ENCODE measurements around the gene ZNF441. TPM values are rescaled to one million over a fixed set of nuclear protein-coding genes. Genes with fewer than 3 reads are reported as not detected.
A peak's percentile ranks its signal among the peaks of the same experiment; 100 is the strongest.

The ZNF441 gene
- polyA plus RNA-seq, 1 donor = 7.4 TPM

DNA sequence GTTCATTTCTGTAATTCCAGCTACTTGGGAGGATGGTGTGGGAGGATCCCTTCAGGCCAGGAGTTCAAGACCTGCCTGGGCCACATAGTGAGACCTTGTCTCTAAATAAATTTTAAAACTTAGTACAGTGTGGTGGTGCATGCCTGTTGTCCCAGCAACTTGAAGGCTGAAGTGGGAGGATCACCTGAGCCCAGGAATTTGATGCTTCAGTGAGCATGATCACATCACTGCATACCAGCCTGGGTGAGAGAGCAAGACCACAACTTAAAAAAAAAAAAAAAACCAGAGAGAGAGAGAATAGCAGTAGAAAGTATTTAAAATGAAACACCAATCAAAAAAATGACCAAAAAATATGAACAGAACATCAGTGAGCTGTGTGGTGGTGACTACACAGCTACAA, 20.9 kb upstream of the ZNF441 start:
- no peak for DNase-seq
- no peaks in the 10 kb centered on the region for H3K4me1 ChIP-seq (ENCODE audit: control insufficient read depth, insufficient read depth, low read length)
- H3K36me3 ChIP-seq (ENCODE audit: control insufficient read depth, insufficient read depth, low read length) = no peaks in the 10 kb centered on the region
- no peaks in the 10 kb centered on the region for H3K27me3 ChIP-seq (ENCODE audit: control insufficient read depth, insufficient read depth, low read length)
- H3K4me3 ChIP-seq (ENCODE audit: low read length) = no peak overlapping the region
- no peak overlapping the region for H3K27ac ChIP-seq (ENCODE audit: low read length)
- H3K9me3 ChIP-seq (ENCODE audit: control insufficient read depth, low read depth, low read length) = peaks cover 8% of the 10 kb centered on the region

DNA sequence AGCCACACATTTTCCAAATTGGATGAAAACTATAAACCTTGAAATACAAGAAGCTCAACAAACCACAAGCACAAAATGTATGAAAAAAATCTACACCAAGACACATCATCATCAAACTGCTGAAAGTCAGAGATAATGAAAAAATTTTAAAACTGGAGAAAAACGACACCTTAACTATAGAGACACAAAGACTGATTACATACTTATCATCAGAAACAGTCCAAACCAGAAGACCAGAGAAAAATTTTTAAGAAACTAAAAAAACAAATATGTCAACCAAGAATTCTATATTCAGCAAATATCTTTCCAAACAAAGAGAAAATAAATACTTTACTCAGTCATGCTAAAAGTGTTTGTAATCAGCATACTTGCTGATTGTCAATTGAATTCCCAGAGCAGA, 19.5 kb upstream of the ZNF441 start:
- no peaks in the 10 kb centered on the region for H3K4me1 ChIP-seq (ENCODE audit: control insufficient read depth, insufficient read depth, low read length)
- no peak overlapping the region for H3K4me3 ChIP-seq (ENCODE audit: low read length)
- no peak for DNase-seq
- WGBS (ENCODE audit: insufficient coverage, low lambda C conversion rate) = 80% methylated on average over 1 of the region's 1 CpG
- no peak overlapping the region for H3K27ac ChIP-seq (ENCODE audit: low read length)
- no peaks in the 10 kb centered on the region for H3K36me3 ChIP-seq (ENCODE audit: control insufficient read depth, insufficient read depth, low read length)
- H3K9me3 ChIP-seq (ENCODE audit: control insufficient read depth, low read depth, low read length) = peaks cover 8% of the 10 kb centered on the region
- no peaks in the 10 kb centered on the region for H3K27me3 ChIP-seq (ENCODE audit: control insufficient read depth, insufficient read depth, low read length)

GRCh38 chr19:11749751-11750150, 17.0 kb upstream of the ZNF441 start:
- WGBS (ENCODE audit: insufficient coverage, low lambda C conversion rate) = 47% methylated on average over 2 of the region's 2 CpGs
- H3K27ac ChIP-seq (ENCODE audit: low read length) = no peak overlapping the region

DNA sequence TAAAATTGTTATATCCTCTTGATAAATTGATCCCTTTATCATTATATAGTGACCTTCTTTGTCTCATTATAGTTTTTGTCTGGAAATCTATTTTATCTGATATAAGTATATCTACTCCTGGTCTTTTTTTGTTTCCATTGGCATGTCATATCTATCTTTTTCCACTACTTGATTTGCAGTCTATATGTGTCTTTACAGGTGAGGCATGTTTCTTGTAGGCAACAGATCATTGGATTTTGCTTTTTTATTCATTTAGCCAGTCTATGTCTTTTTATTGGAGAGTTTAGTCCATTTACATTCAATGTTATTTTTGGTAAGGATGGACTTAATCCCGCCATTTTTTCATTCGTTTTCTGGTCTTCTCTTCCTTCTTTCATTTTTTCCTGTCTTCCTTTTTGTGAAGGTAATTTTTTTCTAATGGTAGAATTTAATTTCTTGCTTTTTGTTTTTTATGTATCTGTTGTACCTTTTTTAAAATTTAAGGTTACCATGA, 14.5 kb upstream of the ZNF441 start:
- H3K9me3 ChIP-seq (ENCODE audit: control insufficient read depth, low read depth, low read length) = peaks cover 1% of the 10 kb centered on the region
- WGBS (ENCODE audit: insufficient coverage, low lambda C conversion rate) = 94% methylated on average over 2 of the region's 2 CpGs
- no peaks in the 10 kb centered on the region for H3K4me1 ChIP-seq (ENCODE audit: control insufficient read depth, insufficient read depth, low read length)
- no peaks in the 10 kb centered on the region for H3K36me3 ChIP-seq (ENCODE audit: control insufficient read depth, insufficient read depth, low read length)
- no peak overlapping the region for H3K4me3 ChIP-seq (ENCODE audit: low read length)
- DNase-seq = no peak
- no peak overlapping the region for H3K27ac ChIP-seq (ENCODE audit: low read length)
- H3K27me3 ChIP-seq (ENCODE audit: control insufficient read depth, insufficient read depth, low read length) = no peaks in the 10 kb centered on the region

More at GRCh38 chr19:11749751-11750150, 17.0 kb upstream of the ZNF441 start:
- no peak for DNase-seq
- Histone ChIP-seq H3K36me3 (ENCODE audit: control insufficient read depth, insufficient read depth, low read length) (no peaks in the 10 kb centered on the region), H3K9me3 (ENCODE audit: control insufficient read depth, low read depth, low read length) (peaks cover 8% of the 10 kb centered on the region), H3K4me3 (ENCODE audit: low read length) (no peak overlapping the region), H3K27me3 (ENCODE audit: control insufficient read depth, insufficient read depth, low read length) (no peaks in the 10 kb centered on the region), H3K4me1 (ENCODE audit: control insufficient read depth, insufficient read depth, low read length) (no peaks in the 10 kb centered on the region)

DNA sequence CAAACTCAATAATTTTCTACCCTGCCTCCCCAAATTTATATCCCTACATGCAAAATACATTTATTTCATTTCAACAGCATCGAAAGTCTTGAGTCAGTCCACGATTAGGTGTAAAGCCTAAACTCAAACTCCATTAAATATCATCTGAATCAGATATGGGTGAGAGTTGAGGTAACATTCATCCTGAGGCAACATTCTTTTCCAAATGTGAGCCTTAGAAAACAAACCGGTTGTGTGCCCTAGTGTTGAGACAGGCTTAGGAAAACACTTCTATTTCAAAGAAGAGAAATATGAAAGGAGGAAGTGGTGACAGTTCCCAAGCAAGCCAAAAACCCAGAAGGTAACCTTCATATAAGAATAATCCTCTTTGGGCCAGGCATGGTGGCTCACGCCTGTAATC, 12.1 kb upstream of the ZNF441 start:
- H3K27me3 ChIP-seq (ENCODE audit: control insufficient read depth, insufficient read depth, low read length) = no peaks in the 10 kb centered on the region
- no peaks in the 10 kb centered on the region for H3K4me1 ChIP-seq (ENCODE audit: control insufficient read depth, insufficient read depth, low read length)
- H3K4me3 ChIP-seq (ENCODE audit: low read length) = no peak overlapping the region
- H3K27ac ChIP-seq (ENCODE audit: low read length) = no peak overlapping the region
- whole genome bisulfite sequencing (ENCODE audit: insufficient coverage, low lambda C conversion rate) = no CpG with 5 or more reads among the region's 4 CpGs
- no peak for DNase-seq
- H3K36me3 ChIP-seq (ENCODE audit: control insufficient read depth, insufficient read depth, low read length) = no peaks in the 10 kb centered on the region
- H3K9me3 ChIP-seq (ENCODE audit: control insufficient read depth, low read depth, low read length) = no peaks in the 10 kb centered on the region

DNA sequence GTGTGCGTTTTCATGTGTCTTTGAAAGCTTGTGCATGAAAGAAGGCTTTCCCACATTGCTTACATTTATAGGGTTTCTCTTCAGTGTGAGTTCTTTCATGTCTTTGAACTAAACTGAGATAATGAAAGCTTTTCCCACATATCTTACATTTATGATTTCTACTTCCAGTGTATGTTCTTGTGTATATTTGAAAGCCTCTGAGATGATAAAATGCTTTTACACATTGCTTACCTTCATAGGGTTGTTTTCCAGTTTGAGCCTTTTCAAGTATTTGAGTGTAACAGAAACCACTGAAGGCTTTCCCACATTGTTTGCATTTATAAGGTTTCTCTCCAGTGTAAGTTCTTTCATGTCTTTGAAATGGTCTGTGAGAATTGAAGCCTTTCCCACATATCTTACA, 9.8 kb upstream of the ZNF441 start:
- H3K4me1 ChIP-seq (ENCODE audit: control insufficient read depth, insufficient read depth, low read length) = no peaks in the 10 kb centered on the region
- no peak overlapping the region for H3K4me3 ChIP-seq (ENCODE audit: low read length)
- no peak for DNase-seq
- no CpG with 5 or more reads among the region's 1 CpG for WGBS (ENCODE audit: insufficient coverage, low lambda C conversion rate)
- no peaks in the 10 kb centered on the region for H3K36me3 ChIP-seq (ENCODE audit: control insufficient read depth, insufficient read depth, low read length)
- H3K27ac ChIP-seq (ENCODE audit: low read length) = no peak overlapping the region
- no peaks in the 10 kb centered on the region for H3K27me3 ChIP-seq (ENCODE audit: control insufficient read depth, insufficient read depth, low read length)
- H3K9me3 ChIP-seq (ENCODE audit: control insufficient read depth, low read depth, low read length) = no peaks in the 10 kb centered on the region

DNA sequence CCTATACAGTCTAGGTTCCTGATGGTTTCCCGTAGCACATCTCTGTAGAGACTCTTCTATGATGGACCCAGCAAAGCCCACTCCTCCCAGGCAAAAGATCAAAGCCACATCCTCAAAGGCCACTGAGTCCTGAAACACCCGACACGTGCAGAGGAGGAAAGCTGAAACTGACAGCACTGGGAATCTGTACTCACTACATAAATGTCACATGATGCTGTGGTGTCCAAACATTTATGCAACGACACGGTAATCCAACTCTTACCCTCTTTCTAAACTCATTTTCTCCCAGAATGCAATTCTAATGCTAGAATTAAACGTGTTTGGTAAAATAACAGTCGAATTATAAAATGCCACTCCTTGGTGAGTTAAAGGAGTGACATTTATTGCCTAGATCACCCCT, 7.0 kb upstream of the ZNF441 start:
- Histone ChIP-seq H3K27ac (ENCODE audit: low read length) (no peak overlapping the region), H3K27me3 (ENCODE audit: control insufficient read depth, insufficient read depth, low read length) (no peaks in the 10 kb centered on the region), H3K9me3 (ENCODE audit: control insufficient read depth, low read depth, low read length) (no peaks in the 10 kb centered on the region), H3K4me3 (ENCODE audit: low read length) (no peak overlapping the region), H3K36me3 (ENCODE audit: control insufficient read depth, insufficient read depth, low read length) (no peaks in the 10 kb centered on the region), H3K4me1 (ENCODE audit: control insufficient read depth, insufficient read depth, low read length) (no peaks in the 10 kb centered on the region)
- WGBS (ENCODE audit: insufficient coverage, low lambda C conversion rate) = 45% methylated on average over 2 of the region's 7 CpGs
- DNase-seq = no peak

GRCh38 chr19:11763117-11763516, 3.7 kb upstream of the ZNF441 start:
- no peaks in the 10 kb centered on the region for H3K9me3 ChIP-seq (ENCODE audit: control insufficient read depth, low read depth, low read length)
- no peaks in the 10 kb centered on the region for H3K36me3 ChIP-seq (ENCODE audit: control insufficient read depth, insufficient read depth, low read length)
- no peak overlapping the region for H3K27ac ChIP-seq (ENCODE audit: low read length)
- whole genome bisulfite sequencing (ENCODE audit: insufficient coverage, low lambda C conversion rate) = 50% methylated on average over 1 of the region's 3 CpGs
- H3K4me1 ChIP-seq (ENCODE audit: control insufficient read depth, insufficient read depth, low read length) = peaks cover 3% of the 10 kb centered on the region
- no peak overlapping the region for H3K4me3 ChIP-seq (ENCODE audit: low read length)
- no peaks in the 10 kb centered on the region for H3K27me3 ChIP-seq (ENCODE audit: control insufficient read depth, insufficient read depth, low read length)
- DNase-seq = no peak

DNA sequence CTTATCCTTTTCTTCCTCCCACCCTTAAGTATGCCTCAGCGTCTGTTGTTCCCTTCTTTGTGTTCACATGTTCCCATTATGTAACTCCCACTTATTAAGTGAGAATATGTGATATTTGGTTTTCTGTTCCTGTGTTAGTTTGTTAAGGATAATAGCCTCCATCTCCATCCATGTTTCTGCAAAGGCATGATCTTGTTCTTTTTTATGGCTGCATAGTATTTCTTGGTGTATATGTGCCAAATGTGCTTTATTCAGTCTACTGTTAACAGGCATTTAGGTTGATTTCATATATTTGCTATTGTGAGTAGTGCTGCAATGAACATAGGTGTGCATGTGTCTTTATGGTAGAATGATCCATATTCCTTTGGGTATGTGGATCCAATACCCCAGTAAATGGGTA, 3.2 kb upstream of the ZNF441 start:
- DNase-seq = no peak
- WGBS (ENCODE audit: insufficient coverage, low lambda C conversion rate) = 100% methylated on average over 1 of the region's 1 CpG
- H3K4me3 ChIP-seq (ENCODE audit: low read length) = no peak overlapping the region
- H3K4me1 ChIP-seq (ENCODE audit: control insufficient read depth, insufficient read depth, low read length) = peaks cover 7% of the 10 kb centered on the region
- H3K36me3 ChIP-seq (ENCODE audit: control insufficient read depth, insufficient read depth, low read length) = no peaks in the 10 kb centered on the region
- no peak overlapping the region for H3K27ac ChIP-seq (ENCODE audit: low read length)
- no peaks in the 10 kb centered on the region for H3K27me3 ChIP-seq (ENCODE audit: control insufficient read depth, insufficient read depth, low read length)
- H3K9me3 ChIP-seq (ENCODE audit: control insufficient read depth, low read depth, low read length) = no peaks in the 10 kb centered on the region

- WGBS (ENCODE audit: insufficient coverage, low lambda C conversion rate) = no CpG with 5 or more reads among the region's 20 CpGs
- Histone ChIP-seq H3K4me1 (ENCODE audit: control insufficient read depth, insufficient read depth, low read length) (peaks cover 11% of the 10 kb centered on the region), H3K9me3 (ENCODE audit: control insufficient read depth, low read depth, low read length) (peaks cover 8% of the 10 kb centered on the region), H3K27me3 (ENCODE audit: control insufficient read depth, insufficient read depth, low read length) (no peaks in the 10 kb centered on the region), H3K36me3 (ENCODE audit: control insufficient read depth, insufficient read depth, low read length) (no peaks in the 10 kb centered on the region), H3K27ac (ENCODE audit: low read length) (peak overlapping the region; percentile 89), H3K4me3 (ENCODE audit: low read length) (peak overlapping the region; percentile 78)
- DNase-seq = peak; percentile 66 to 83
Measured at GRCh38 chr19:11767633-11768133, 883 bp downstream of the ZNF441 start.

GRCh38 chr19:11769995-11770394, 3.2 kb downstream of the ZNF441 start:
- no CpG with 5 or more reads among the region's 4 CpGs for WGBS (ENCODE audit: insufficient coverage, low lambda C conversion rate)
- Histone ChIP-seq H3K36me3 (ENCODE audit: control insufficient read depth, insufficient read depth, low read length) (no peaks in the 10 kb centered on the region), H3K27me3 (ENCODE audit: control insufficient read depth, insufficient read depth, low read length) (no peaks in the 10 kb centered on the region), H3K27ac (ENCODE audit: low read length) (no peak overlapping the region), H3K4me1 (ENCODE audit: control insufficient read depth, insufficient read depth, low read length) (peaks cover 11% of the 10 kb centered on the region), H3K4me3 (ENCODE audit: low read length) (no peak overlapping the region), H3K9me3 (ENCODE audit: control insufficient read depth, low read depth, low read length) (peaks cover 11% of the 10 kb centered on the region)
- DNase-seq = no peak
